Neural cell (in vitro differentiated cells): ENCODE measurements around the gene NPR3. TPM values are rescaled to one million over a fixed set of nuclear protein-coding genes. Genes with fewer than 3 reads are reported as not detected.

Experiments
- H2AFZ ChIP-seq: fragments of 200-600, 300-800 bp; sonication (generic), shearing (Covaris generic); 2 replicates; pipeline ENCODE4 v1.6.0; 2014; ENCODE audit warnings: low read depth, mild to moderate bottlenecking, antibody characterized with exemption, low read length, moderate library complexity
- H3F3A ChIP-seq: fragments of 200-600 bp; shearing (Covaris generic); 2 replicates; pipeline ENCODE4 v1.6.1; 2016; ENCODE audit warnings: mild to moderate bottlenecking, moderate library complexity, mixed read lengths, antibody characterized with exemption, low read length; ENCODE audit not compliant: insufficient read depth, poor library complexity, severe bottlenecking
- H3K27ac ChIP-seq: fragments of 200-600, 300-800 bp; sonication (generic), shearing (Covaris generic); 2 replicates; pipeline ENCODE4 v1.5.1; 2014; ENCODE audit warnings: mild to moderate bottlenecking, low read length, moderate library complexity
- H3K27me3 ChIP-seq: fragments of 300-800, 200-600 bp; sonication (generic), shearing (Covaris generic); 2 replicates; pipeline ENCODE4 v1.6.0; 2014; ENCODE audit warnings: mild to moderate bottlenecking, low read depth, low read length, moderate library complexity; ENCODE audit not compliant: insufficient read depth
- H3K36me3 ChIP-seq: fragments of 300-800, 200-600 bp; sonication (generic), shearing (Covaris generic); 2 replicates; pipeline ENCODE4 v1.5.1; 2014; ENCODE audit warnings: mild to moderate bottlenecking, antibody characterized with exemption, low read length, moderate library complexity; ENCODE audit not compliant: insufficient read depth
- H3K4me2 ChIP-seq: fragments of 300-800, 200-600 bp; sonication (generic), shearing (Covaris generic); 2 replicates; pipeline ENCODE4 v1.6.0; 2014; ENCODE audit warnings: mild to moderate bottlenecking, low read length
- H3K4me3 ChIP-seq: fragments of 300-800, 200-600 bp; sonication (generic), shearing (Covaris generic); 2 replicates; pipeline ENCODE4 v1.5.1; 2014; ENCODE audit warnings: mild to moderate bottlenecking, low read length, moderate library complexity
- H3K79me2 ChIP-seq: fragments of 200-600 bp; shearing (Covaris generic); replicated peaks from 2 replicates; pipeline ENCODE4 v1.6.0; 2014; ENCODE audit warnings: mild to moderate bottlenecking, low read length, moderate library complexity; ENCODE audit not compliant: insufficient read depth
- H3K9ac ChIP-seq: fragments of 300-800, 200-600 bp; sonication (generic), shearing (Covaris generic); 2 replicates; pipeline ENCODE4 v1.6.1; 2016; ENCODE audit warnings: mild to moderate bottlenecking, low read length, mixed read lengths
- H3K9me2 ChIP-seq: fragments of 200-600 bp; shearing (Covaris generic); 2 replicates; pipeline ENCODE4 v1.6.1; 2016; ENCODE audit warnings: mild to moderate bottlenecking, low read length, mixed read lengths; ENCODE audit not compliant: insufficient read depth
- H3K9me3 ChIP-seq: fragments of 200-600, 300-800 bp; sonication (generic), shearing (Covaris generic); 2 replicates; pipeline ENCODE4 v1.6.1; 2016; ENCODE audit warnings: mild to moderate bottlenecking, mixed run types, low read length, moderate library complexity, mixed read lengths
- H4K20me1 ChIP-seq: fragments of 200-600 bp; shearing (Covaris generic); 2 replicates; pipeline ENCODE4 v1.6.1; 2016; ENCODE audit warnings: mild to moderate bottlenecking, mixed run types; ENCODE audit not compliant: insufficient read depth
- CTCF ChIP-seq: fragments of 450-650 bp; IDR thresholded peaks from 2 replicates; pipeline ENCODE4 v1.5.1; 2014; ENCODE audit warnings: antibody characterized with exemption, mild to moderate bottlenecking, moderate library complexity; ENCODE audit not compliant: poor library complexity, severe bottlenecking
- EP300 ChIP-seq: fragments of 450-650 bp; conservative IDR thresholded peaks from 2 replicates; pipeline ENCODE4 v1.6.1; 2014; ENCODE audit warnings: antibody characterized with exemption, mild to moderate bottlenecking, moderate library complexity; ENCODE audit not compliant: poor library complexity, severe bottlenecking
- EZH2 ChIP-seq: fragments of 200-600, 300-800 bp; shearing (Covaris generic), sonication (generic); IDR thresholded peaks from 2 replicates; pipeline ENCODE4 v1.6.1; 2014; ENCODE audit warnings: antibody characterized with exemption, low read length, borderline replicate concordance, mild to moderate bottlenecking; ENCODE audit not compliant: insufficient read depth, poor library complexity, severe bottlenecking
- MXI1 ChIP-seq: fragments of 450-650 bp; conservative IDR thresholded peaks from 2 replicates; pipeline ENCODE4 v1.6.1; 2014; ENCODE audit warnings: antibody characterized with exemption, mild to moderate bottlenecking; ENCODE audit not compliant: poor library complexity, severe bottlenecking
- POLR2AphosphoS5 ChIP-seq: IDR thresholded peaks from 2 replicates; pipeline ENCODE4 v1.6.1; 2012
- RAD21 ChIP-seq: fragments of 450-650 bp; conservative IDR thresholded peaks from 2 replicates; pipeline ENCODE4 v1.6.1; 2014; ENCODE audit warnings: antibody characterized with exemption, mild to moderate bottlenecking, moderate library complexity
- REST ChIP-seq: IDR thresholded peaks from 2 replicates; pipeline ENCODE4 v1.6.1; 2012; ENCODE audit warnings: borderline replicate concordance
- SMC3 ChIP-seq: fragments of 450-650 bp; conservative IDR thresholded peaks from 2 replicates; pipeline ENCODE4 v1.6.1; 2014; ENCODE audit warnings: antibody characterized with exemption, mild to moderate bottlenecking, moderate library complexity; ENCODE audit not compliant: poor library complexity
- TAF1 ChIP-seq: IDR thresholded peaks from 2 replicates; pipeline ENCODE4 v1.6.1; 2012; ENCODE audit warnings: low read depth
- polyA plus RNA-seq: library from polyadenylated mRNA; depleted of rRNA; stranded (reverse); fragments of >200 nt; gene quantifications from 2 replicates; pipeline ENCODE4 v1.2.3, GENCODE V29; 2014

The NPR3 gene
- polyA plus RNA-seq, 1 donor from 2014 or later = 1.5 TPM

DNA sequence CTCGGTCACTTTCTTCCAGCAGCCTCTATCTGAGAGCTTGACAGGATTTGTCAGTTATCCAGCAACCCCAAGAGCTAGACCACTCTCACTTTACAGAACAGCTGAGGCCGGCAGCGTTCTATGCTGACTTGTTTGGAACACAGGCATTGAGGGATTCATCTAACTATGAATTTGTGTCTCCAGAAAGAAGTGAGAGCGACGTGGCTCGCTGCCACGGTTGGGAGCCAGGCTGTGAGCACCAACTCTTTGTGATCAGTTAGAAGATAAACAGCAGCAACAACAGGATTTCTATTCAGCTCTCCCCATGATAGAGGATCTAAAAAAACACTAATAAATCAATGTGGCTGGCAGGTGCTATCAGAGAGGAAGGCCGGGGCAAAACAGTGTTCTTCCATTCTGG, 58.6 kb downstream of the NPR3 start:
- Histone ChIP-seq H3K27ac (no peak overlapping the region), H3F3A (no peaks in the 10 kb centered on the region), H3K4me2 (no peak overlapping the region), H3K9me2 (no peaks in the 10 kb centered on the region), H3K79me2 (no peaks in the 10 kb centered on the region), H3K9ac (no peak overlapping the region), H3K36me3 (no peaks in the 10 kb centered on the region), H4K20me1 (no peaks in the 10 kb centered on the region), H3K27me3 (no peaks in the 10 kb centered on the region), H3K4me3 (no peak overlapping the region), H2AFZ (no peak overlapping the region), H3K9me3 (peaks cover 3% of the 10 kb centered on the region)
- TF ChIP-seq EZH2 (no peak), POLR2AphosphoS5 (no peak), REST (no peak), TAF1 (no peak), EP300 (no peak), MXI1 (no peak), CTCF (no peak), RAD21 (no peak), SMC3 (no peak)

DNA sequence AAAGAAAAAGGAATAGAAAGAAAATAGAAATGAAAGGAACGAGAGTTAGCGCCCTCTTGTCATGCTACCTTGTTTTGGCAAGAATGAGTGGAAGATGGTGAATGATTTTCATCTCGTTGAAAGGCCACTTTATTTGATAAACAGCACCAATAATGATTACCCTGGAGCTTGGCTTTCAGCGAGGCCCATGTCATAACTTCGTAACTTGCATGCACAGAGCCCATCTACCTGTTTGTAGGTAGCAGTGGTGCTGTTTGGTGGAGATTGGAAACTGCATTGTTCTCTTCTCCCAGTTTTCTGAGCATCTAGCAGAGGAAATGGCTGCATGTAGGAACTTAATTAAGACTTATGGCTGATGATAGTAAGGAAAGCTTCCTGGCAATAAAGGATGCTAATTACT, 59.3 kb downstream of the NPR3 start:
- TF ChIP-seq SMC3 = no peak
- no peak for TF ChIP-seq POLR2AphosphoS5
- TF ChIP-seq CTCF = no peak
- TF ChIP-seq EP300 = no peak
- TF ChIP-seq MXI1 = no peak
- no peak for TF ChIP-seq RAD21
- TF ChIP-seq REST = no peak
- TF ChIP-seq TAF1 = no peak
- TF ChIP-seq EZH2 = no peak
- Histone ChIP-seq H3K4me2 (no peak overlapping the region), H2AFZ (no peak overlapping the region)

More for the DNA sequence above, 59.3 kb downstream of the NPR3 start:
- H3K79me2 ChIP-seq = no peaks in the 10 kb centered on the region
- no peaks in the 10 kb centered on the region for H3K27me3 ChIP-seq
- no peaks in the 10 kb centered on the region for H3F3A ChIP-seq
- H3K9me2 ChIP-seq = no peaks in the 10 kb centered on the region
- H4K20me1 ChIP-seq = no peaks in the 10 kb centered on the region
- H3K27ac ChIP-seq = no peak overlapping the region
- no peak overlapping the region for H3K4me3 ChIP-seq
- no peak overlapping the region for H3K9ac ChIP-seq
- H3K9me3 ChIP-seq = peaks cover 3% of the 10 kb centered on the region
- no peaks in the 10 kb centered on the region for H3K36me3 ChIP-seq
